Eye (tissue), 1 donor: ENCODE results near the gene CCNT1.
"Not testable (repeated sequence)": the region's sequence is repeated elsewhere in the genome, so short reads cannot be mapped to it uniquely, and the experiment has no call there.

Experiments
- DNase-seq: peaks from one replicate; pipeline ENCODE4 v3.0.0-alpha.2; 2015

The CCNT1 gene

GRCh38 chr12:48716493-48717251 is at the start of gene CCNT1:
Gene CCNT1 (minus strand): TSS chr12:48716707. CDS start chr12:48716675, 32 bp downstream.
- peak; percentile 99 for DNase-seq

GRCh38 chr12:48765753-48766162 is 49.3 kb upstream of the CCNT1 start:
- no peak for DNase-seq

- DNase-seq = no peak
These were observed 48.0 kb upstream of the CCNT1 start for GRCh38 chr12:48764521-48764920.

- no peak for DNase-seq
These were observed 42.2 kb upstream of the CCNT1 start for GRCh38 chr12:48758737-48759136.

- no peak for DNase-seq
These were observed 41.7 kb upstream of the CCNT1 start for GRCh38 chr12:48758186-48758585.

- no peak for DNase-seq
These were observed 34.4 kb upstream of the CCNT1 start for GRCh38 chr12:48750769-48751356.

- DNase-seq = no peak
These were observed 33.7 kb upstream of the CCNT1 start for GRCh38 chr12:48750215-48750614.

GRCh38 chr12:48744251-48745008 is 27.9 kb upstream of the CCNT1 start:
- no peak for DNase-seq

GRCh38 chr12:48739618-48740269 is 23.2 kb upstream of the CCNT1 start:
- no peak for DNase-seq

GRCh38 chr12:48736456-48736855 is 19.9 kb upstream of the CCNT1 start:
- no peak for DNase-seq

- no peak for DNase-seq
These were observed 12.3 kb upstream of the CCNT1 start for GRCh38 chr12:48728807-48729206.

- DNase-seq = not testable (repeated sequence)
These were observed 4.2 kb upstream of the CCNT1 start for GRCh38 chr12:48720737-48721136.

- not testable (repeated sequence) for DNase-seq
These were observed 3.7 kb upstream of the CCNT1 start for GRCh38 chr12:48720171-48720570.

- not testable (repeated sequence) for DNase-seq
These were observed 2.5 kb upstream of the CCNT1 start for GRCh38 chr12:48719002-48719401.

GRCh38 chr12:48717252-48717695 is 767 bp upstream of the CCNT1 start:
- DNase-seq = peak; percentile 57

GRCh38 chr12:48716168-48716492 is 377 bp downstream of the CCNT1 start:
- no peak for DNase-seq

- DNase-seq = no peak
These were observed 4.3 kb downstream of the CCNT1 start for GRCh38 chr12:48712209-48712608.

GRCh38 chr12:48698822-48699221 is 17.7 kb downstream of the CCNT1 start:
- not testable (repeated sequence) for DNase-seq

- no peak for DNase-seq
These were observed 19.9 kb downstream of the CCNT1 start for GRCh38 chr12:48696626-48697025.

GRCh38 chr12:48695859-48696258 is 20.6 kb downstream of the CCNT1 start:
- DNase-seq = no peak

- no peak for DNase-seq
These were observed 22.5 kb downstream of the CCNT1 start for GRCh38 chr12:48694038-48694437.

- DNase-seq = no peak
These were observed 22.9 kb downstream of the CCNT1 start for GRCh38 chr12:48693572-48693971.

- no peak for DNase-seq
These were observed 24.6 kb downstream of the CCNT1 start for GRCh38 chr12:48691826-48692487.
